Brain microvascular endothelial cell (primary cell): ENCODE data around the gene COL5A1.

Source experiments
- DNase-seq: peaks from one replicate; pipeline ENCODE4 v3.0.0-alpha.2; 2020
- H3K27ac ChIP-seq: fragments of 250-450 bp; sonication (Bioruptor Pico); 2 replicates; pipeline ENCODE4 v1.5.1; 2020; ENCODE audit warnings: mild to moderate bottlenecking, moderate library complexity
- H3K27me3 ChIP-seq: fragments of 250-450 bp; sonication (Bioruptor Pico); replicated peaks from 2 replicates; pipeline ENCODE4 v1.5.1; 2020; ENCODE audit warnings: mild to moderate bottlenecking
- H3K36me3 ChIP-seq: fragments of 250-450 bp; sonication (Bioruptor Pico); replicated peaks from 2 replicates; pipeline ENCODE4 v1.5.1; 2020; ENCODE audit warnings: mild to moderate bottlenecking
- H3K4me3 ChIP-seq: 2 replicates; pipeline ENCODE4 v1.5.1; 2011; ENCODE audit warnings: low read depth, mild to moderate bottlenecking, control low read depth, low read length, moderate library complexity
- in situ Hi-C: cut with HindIII; loops from 2 replicates; pipeline ENCODE4 v1.10.0; 2017; ENCODE audit warnings: low sequenced_read_pairs, low pct_ligation_motif_present
- TF ChIP-seq, protein P1 (sequence below): IDR thresholded peaks from 2 replicates; pipeline ENCODE4 v1.5.1; 2011; ENCODE audit warnings: low read depth, mild to moderate bottlenecking, moderate library complexity, low read length, control low read depth, inconsistent platforms; ENCODE audit errors: missing control alignments

COL5A1 gene

DNA sequence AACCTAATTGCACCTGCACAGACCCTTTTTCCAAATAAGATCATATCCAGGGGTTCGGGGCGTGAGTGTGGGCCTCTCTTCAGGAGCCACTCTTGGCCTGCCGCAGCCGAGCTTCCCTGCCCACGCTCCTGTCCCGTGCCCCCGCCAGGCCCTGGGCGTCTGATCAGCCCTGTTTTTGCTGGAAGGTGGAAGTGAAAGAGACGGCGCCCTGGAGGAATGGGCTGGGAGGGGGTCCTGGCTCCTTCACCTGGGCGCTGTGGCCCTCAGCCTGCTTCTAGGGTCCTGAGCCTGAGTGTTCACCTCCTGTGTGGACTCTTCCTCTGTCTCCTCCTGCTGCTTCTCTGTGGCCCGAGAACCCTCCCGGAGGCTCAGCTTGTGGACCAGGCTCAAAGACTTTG lies 11.2 kb upstream of the COL5A1 start:
- DNase-seq = no peak
- Histone ChIP-seq H3K27me3 (no peaks in the 10 kb centered on the region), H3K27ac (no peak overlapping the region), H3K36me3 (no peaks in the 10 kb centered on the region), H3K4me3 (no peak overlapping the region)
- TF ChIP-seq, protein P1, sequence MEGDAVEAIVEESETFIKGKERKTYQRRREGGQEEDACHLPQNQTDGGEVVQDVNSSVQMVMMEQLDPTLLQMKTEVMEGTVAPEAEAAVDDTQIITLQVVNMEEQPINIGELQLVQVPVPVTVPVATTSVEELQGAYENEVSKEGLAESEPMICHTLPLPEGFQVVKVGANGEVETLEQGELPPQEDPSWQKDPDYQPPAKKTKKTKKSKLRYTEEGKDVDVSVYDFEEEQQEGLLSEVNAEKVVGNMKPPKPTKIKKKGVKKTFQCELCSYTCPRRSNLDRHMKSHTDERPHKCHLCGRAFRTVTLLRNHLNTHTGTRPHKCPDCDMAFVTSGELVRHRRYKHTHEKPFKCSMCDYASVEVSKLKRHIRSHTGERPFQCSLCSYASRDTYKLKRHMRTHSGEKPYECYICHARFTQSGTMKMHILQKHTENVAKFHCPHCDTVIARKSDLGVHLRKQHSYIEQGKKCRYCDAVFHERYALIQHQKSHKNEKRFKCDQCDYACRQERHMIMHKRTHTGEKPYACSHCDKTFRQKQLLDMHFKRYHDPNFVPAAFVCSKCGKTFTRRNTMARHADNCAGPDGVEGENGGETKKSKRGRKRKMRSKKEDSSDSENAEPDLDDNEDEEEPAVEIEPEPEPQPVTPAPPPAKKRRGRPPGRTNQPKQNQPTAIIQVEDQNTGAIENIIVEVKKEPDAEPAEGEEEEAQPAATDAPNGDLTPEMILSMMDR = no peak
- in situ Hi-C loops = loop anchor here (10.0 to 25.0 kb wide), 2 partner anchors 66 to 143 kb away; no protein-coding TSS in a partner anchor

DNA sequence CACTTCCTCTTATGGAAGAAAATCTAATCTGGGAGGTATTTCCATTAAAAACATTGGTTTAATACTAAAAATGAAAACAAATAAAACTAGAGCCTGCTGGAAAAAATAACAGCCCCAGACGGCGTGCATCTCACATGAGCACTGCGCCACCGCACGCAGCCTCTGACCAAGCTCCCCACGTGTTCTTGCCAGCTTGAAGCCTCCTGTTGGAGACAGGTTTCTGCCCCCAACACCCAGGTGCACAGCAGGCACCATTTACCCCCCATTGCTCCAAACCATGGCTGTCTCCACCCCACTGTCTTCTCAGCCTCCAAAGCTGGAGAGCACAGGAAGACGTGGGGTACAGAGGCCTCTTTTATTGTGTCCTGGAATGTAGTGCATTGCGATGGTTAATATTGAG lies 10.7 kb upstream of the COL5A1 start:
- no peak for DNase-seq
- Histone ChIP-seq H3K36me3 (no peaks in the 10 kb centered on the region), H3K27ac (no peak overlapping the region), H3K4me3 (no peak overlapping the region), H3K27me3 (no peaks in the 10 kb centered on the region)
- in situ Hi-C loops = loop anchor here (10.0 to 25.0 kb wide), 2 partner anchors 66 to 144 kb away; no protein-coding TSS in a partner anchor
- TF ChIP-seq, protein P1 = no peak

DNA sequence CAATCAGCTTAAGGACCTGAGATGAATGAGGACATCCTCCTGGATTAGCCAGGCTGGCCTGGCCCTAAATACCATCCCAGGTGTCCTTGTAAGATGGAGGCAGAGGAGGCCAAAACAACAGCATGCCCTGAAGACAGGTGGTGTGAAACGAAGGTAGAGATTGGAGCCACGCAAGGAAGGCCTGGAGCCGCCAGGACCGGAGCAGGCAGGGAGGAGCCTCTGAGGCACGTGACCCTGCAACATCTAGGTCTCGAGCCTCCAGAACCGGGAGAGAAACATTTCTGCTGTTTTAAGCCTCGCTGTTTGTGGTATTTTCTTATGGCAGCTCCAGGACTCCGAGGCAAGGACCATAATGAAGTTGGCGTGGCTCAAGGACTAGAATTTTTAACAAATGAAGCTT lies 9.7 kb upstream of the COL5A1 start:
- Histone ChIP-seq H3K36me3 (no peaks in the 10 kb centered on the region), H3K27me3 (no peaks in the 10 kb centered on the region), H3K4me3 (no peak overlapping the region), H3K27ac (no peak overlapping the region)
- no peak for DNase-seq
- in situ Hi-C loops = loop anchor here (10.0 to 25.0 kb wide), 2 partner anchors 67 to 145 kb away; no protein-coding TSS in a partner anchor
- TF ChIP-seq, protein P1 = no peak

DNA sequence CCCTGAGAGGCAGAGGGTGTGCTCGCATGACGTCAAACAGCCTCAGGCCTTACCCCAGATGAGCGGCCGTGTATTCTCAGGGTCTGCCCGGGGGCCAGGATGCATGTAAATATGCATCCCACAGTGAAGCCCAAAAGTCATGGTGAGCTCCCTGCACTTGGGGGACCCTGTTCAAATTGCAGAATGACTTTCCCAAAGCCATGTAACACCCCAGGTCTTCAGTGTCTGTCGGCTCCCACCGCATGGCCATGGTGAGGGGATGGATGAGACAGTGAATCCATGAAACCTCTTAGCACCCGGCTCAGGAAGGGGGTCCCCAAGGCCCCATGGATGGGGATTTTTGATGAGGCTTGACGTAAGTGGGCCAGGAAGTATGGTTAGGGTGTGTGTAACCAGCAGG lies 9.3 kb upstream of the COL5A1 start:
- DNase-seq = no peak
- H3K27me3 ChIP-seq = no peaks in the 10 kb centered on the region
- no peak overlapping the region for H3K4me3 ChIP-seq
- no peak overlapping the region for H3K27ac ChIP-seq
- in situ Hi-C loops = loop anchor here (10.0 to 25.0 kb wide), 2 partner anchors 68 to 145 kb away; no protein-coding TSS in a partner anchor
- TF ChIP-seq, protein P1 = no peak
- no peaks in the 10 kb centered on the region for H3K36me3 ChIP-seq

DNA sequence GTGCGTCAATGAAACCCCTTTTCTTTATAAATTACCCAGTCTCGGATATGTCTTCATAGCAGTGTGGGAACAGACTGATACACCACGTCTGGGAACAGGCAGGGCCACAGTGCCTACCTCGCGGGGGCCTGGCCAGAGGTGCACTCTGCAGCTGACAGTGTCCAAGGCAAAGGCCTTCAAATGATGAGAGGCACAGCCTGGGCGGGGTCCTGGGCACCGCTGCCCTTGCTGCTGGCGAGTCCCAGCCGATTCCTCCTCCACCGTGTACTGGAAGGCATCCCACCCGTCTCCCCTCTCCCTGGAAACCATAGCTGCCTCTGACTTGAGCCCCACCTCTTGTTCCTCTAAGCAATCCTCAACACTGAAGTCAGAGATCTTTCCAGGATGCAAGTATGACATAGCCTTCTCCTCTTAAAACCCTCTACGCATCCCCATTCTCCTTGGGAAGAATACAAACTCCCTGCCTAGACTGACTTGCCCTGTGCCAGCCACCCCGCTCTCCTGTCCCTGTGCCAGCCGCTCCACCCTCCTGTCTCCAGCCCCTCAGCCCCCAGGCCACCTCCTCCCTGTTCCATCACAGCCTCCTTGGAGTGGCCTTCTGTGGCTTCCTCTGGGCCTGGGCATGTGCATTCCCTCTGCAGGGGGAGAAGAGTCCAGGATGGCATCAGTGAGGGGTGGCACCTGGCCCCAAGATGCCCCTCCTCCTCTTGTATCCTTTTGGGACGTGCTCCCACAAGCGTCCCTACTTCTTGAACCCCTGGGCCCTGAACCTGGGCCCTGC lies 8.1 kb upstream of the COL5A1 start:
- TF ChIP-seq, protein P1 = no peak
- Histone ChIP-seq H3K36me3 (no peaks in the 10 kb centered on the region), H3K27me3 (no peaks in the 10 kb centered on the region), H3K27ac (no peak overlapping the region), H3K4me3 (no peak overlapping the region)
- DNase-seq = no peak
- in situ Hi-C loops = loop anchor here (10.0 to 25.0 kb wide), 2 partner anchors 69 to 146 kb away; no protein-coding TSS in a partner anchor
